ENCODE measurements around the gene LBHD2.
A peak's percentile ranks its signal among the peaks of the same experiment; 100 is the strongest.

The LBHD2 gene

GRCh38 chr14:103124501-103125001 is 40.5 kb downstream of the LBHD2 start:
- DNase-seq (ENCODE audit: extremely low spot score), result no peak
- CTCF ChIA-PET, result no interaction called here
- TF ChIP-seq FOXM1 (IDR thresholded peaks at IDR 0.05; ENCODE audit: borderline replicate concordance) (no peak), SUZ12 (IDR thresholded peaks at IDR 0.05) (no peak), LEF1 (IDR thresholded peaks at IDR 0.05; ENCODE audit: borderline replicate concordance) (no peak), ZNF384 (IDR thresholded peaks at IDR 0.05) (no peak), FOXA1 (IDR thresholded peaks at IDR 0.05) (no peak), FOXK2 (IDR thresholded peaks at IDR 0.05) (no peak), NFRKB (IDR thresholded peaks at IDR 0.05) (no peak), TARDBP (IDR thresholded peaks at IDR 0.05) (no peak)
- POLR2A ChIA-PET, result no interaction called here

- CTCF ChIA-PET, result no interaction called here
- no peak for DNase-seq (ENCODE audit: extremely low spot score)
- TF ChIP-seq PKNOX1 (IDR thresholded peaks at IDR 0.05), result no peak
- POLR2A ChIA-PET, result no interaction called here
Measured at GRCh38 chr14:103125098-103126070, 41.4 kb downstream of the LBHD2 start.

GRCh38 chr14:103126088-103126872 is 42.3 kb downstream of the LBHD2 start:
- DNase-seq (ENCODE audit: extremely low spot score), result no peak
- ChIA-PET CTCF (interaction anchor here (1.7 to 2.1 kb wide), 2 partner anchors 19 to 21 kb away, joined by 5 to 9 read pairs; no protein-coding TSS in a partner anchor), POLR2A (no interaction called here)
- TF ChIP-seq FOXK2 (IDR thresholded peaks at IDR 0.05), result no peak
- TF ChIP-seq BHLHE40 (IDR thresholded peaks at IDR 0.05; ENCODE audit: borderline replicate concordance), result no peak
- no peak for TF ChIP-seq LEF1 (IDR thresholded peaks at IDR 0.05; ENCODE audit: borderline replicate concordance)
- no peak for TF ChIP-seq ELF4 (IDR thresholded peaks at IDR 0.05)
- no peak for TF ChIP-seq FOXM1 (IDR thresholded peaks at IDR 0.05; ENCODE audit: borderline replicate concordance)
- TF ChIP-seq L3MBTL2 (conservative IDR thresholded peaks at IDR 0.05), result no peak
- TF ChIP-seq HDGF (IDR thresholded peaks at IDR 0.05; ENCODE audit: borderline replicate concordance), result no peak
- no peak for TF ChIP-seq ZNF384 (IDR thresholded peaks at IDR 0.05)
- no peak for TF ChIP-seq SUZ12 (IDR thresholded peaks at IDR 0.05)
- TF ChIP-seq FOXA1 (IDR thresholded peaks at IDR 0.05), result no peak
- no peak for TF ChIP-seq ARNT (IDR thresholded peaks at IDR 0.05)
- no peak for TF ChIP-seq NFRKB (IDR thresholded peaks at IDR 0.05)
- TF ChIP-seq SP1 (IDR thresholded peaks at IDR 0.05), result no peak
- TF ChIP-seq TARDBP (IDR thresholded peaks at IDR 0.05), result no peak
- no peak for TF ChIP-seq PKNOX1 (IDR thresholded peaks at IDR 0.05)
- TF ChIP-seq CTBP1 (IDR thresholded peaks at IDR 0.05; ENCODE audit: borderline replicate concordance), result no peak

GRCh38 chr14:103126873-103127304 is 42.9 kb downstream of the LBHD2 start:
- DNase-seq (ENCODE audit: extremely low spot score), result peak; percentile 49

GRCh38 chr14:103127356-103127755 is 43.3 kb downstream of the LBHD2 start:
- TF ChIP-seq ARNT (IDR thresholded peaks at IDR 0.05) (no peak), ELF4 (IDR thresholded peaks at IDR 0.05) (no peak), BHLHE40 (IDR thresholded peaks at IDR 0.05; ENCODE audit: borderline replicate concordance) (no peak), SUZ12 (IDR thresholded peaks at IDR 0.05) (no peak), ZNF384 (IDR thresholded peaks at IDR 0.05) (no peak), FOXM1 (IDR thresholded peaks at IDR 0.05; ENCODE audit: borderline replicate concordance) (no peak), LEF1 (IDR thresholded peaks at IDR 0.05; ENCODE audit: borderline replicate concordance) (no peak)
- ChIA-PET POLR2A (interaction anchor here (0.5 kb wide), 1 partner anchor 31 kb away, joined by 3 read pairs; no protein-coding TSS in a partner anchor), CTCF (interaction anchor here (1.7 to 2.1 kb wide), 2 partner anchors 21 to 22 kb away, joined by 5 to 9 read pairs; no protein-coding TSS in a partner anchor)
- DNase-seq (ENCODE audit: extremely low spot score), result no peak

More at GRCh38 chr14:103126873-103127304, 42.9 kb downstream of the LBHD2 start:
- CTCF ChIA-PET, result interaction anchor here (1.7 to 2.1 kb wide), 2 partner anchors 20 to 22 kb away, joined by 5 to 9 read pairs; no protein-coding TSS in a partner anchor
- TF ChIP-seq ZNF384 (IDR thresholded peaks at IDR 0.05) (no peak), FOXK2 (IDR thresholded peaks at IDR 0.05) (no peak), NFRKB (IDR thresholded peaks at IDR 0.05) (no peak), SP1 (IDR thresholded peaks at IDR 0.05) (no peak)
- POLR2A ChIA-PET, result interaction anchor here (0.5 kb wide), 1 partner anchor 31 kb away, joined by 3 read pairs; no protein-coding TSS in a partner anchor

- ChIA-PET CTCF (interaction anchor here (2.1 kb wide), 1 partner anchor 23 kb away, joined by 9 read pairs; no protein-coding TSS in a partner anchor), POLR2A (no interaction called here)
- TF ChIP-seq SUZ12 (IDR thresholded peaks at IDR 0.05) (no peak), L3MBTL2 (conservative IDR thresholded peaks at IDR 0.05) (no peak), CTBP1 (IDR thresholded peaks at IDR 0.05; ENCODE audit: borderline replicate concordance) (no peak), NFRKB (IDR thresholded peaks at IDR 0.05) (no peak), HDGF (IDR thresholded peaks at IDR 0.05; ENCODE audit: borderline replicate concordance) (no peak), ELF4 (IDR thresholded peaks at IDR 0.05) (no peak), FOXK2 (IDR thresholded peaks at IDR 0.05) (no peak), ARNT (IDR thresholded peaks at IDR 0.05) (no peak), SP1 (IDR thresholded peaks at IDR 0.05) (no peak), LEF1 (IDR thresholded peaks at IDR 0.05; ENCODE audit: borderline replicate concordance) (no peak), TARDBP (IDR thresholded peaks at IDR 0.05) (no peak), FOXM1 (IDR thresholded peaks at IDR 0.05; ENCODE audit: borderline replicate concordance) (no peak), FOXA1 (IDR thresholded peaks at IDR 0.05) (no peak), BHLHE40 (IDR thresholded peaks at IDR 0.05; ENCODE audit: borderline replicate concordance) (no peak), ZNF384 (IDR thresholded peaks at IDR 0.05) (no peak), PKNOX1 (IDR thresholded peaks at IDR 0.05) (no peak)
- DNase-seq (ENCODE audit: extremely low spot score), result no peak
Measured at GRCh38 chr14:103127861-103128598, 44.0 kb downstream of the LBHD2 start.
